ENCODE results near the gene HECTD1.
"Not testable (repeated sequence)": the region's sequence is repeated elsewhere in the genome, so short reads cannot be mapped to it uniquely, and the experiment has no call there.

HECTD1 gene

GRCh38 chr14:31228533-31228932, 20.9 kb upstream of the HECTD1 start:
- no peak for DNase-seq (ENCODE audit: low read depth in 2 of 3, low spot score in 2 of 3)

GRCh38 chr14:31224808-31225207, 17.2 kb upstream of the HECTD1 start:
- no peak for DNase-seq (ENCODE audit: low read depth in 2 of 3, low spot score in 2 of 3)

- no peak for DNase-seq (ENCODE audit: low read depth in 2 of 3, low spot score in 2 of 3)
These were observed 15.7 kb upstream of the HECTD1 start for GRCh38 chr14:31223331-31223730.

GRCh38 chr14:31222834-31223233, 15.2 kb upstream of the HECTD1 start:
- no peak for DNase-seq (ENCODE audit: low read depth in 2 of 3, low spot score in 2 of 3)

GRCh38 chr14:31221266-31221665, 13.7 kb upstream of the HECTD1 start:
- no peak for DNase-seq (ENCODE audit: low read depth in 2 of 3, low spot score in 2 of 3)

GRCh38 chr14:31219169-31219568, 11.6 kb upstream of the HECTD1 start:
- no peak for DNase-seq (ENCODE audit: low read depth in 2 of 3, low spot score in 2 of 3)

- no peak for DNase-seq (ENCODE audit: low read depth in 2 of 3, low spot score in 2 of 3)
These were observed 8.8 kb upstream of the HECTD1 start for GRCh38 chr14:31216359-31216758.

- no peak for DNase-seq (ENCODE audit: low read depth in 2 of 3, low spot score in 2 of 3)
These were observed 5.3 kb upstream of the HECTD1 start for GRCh38 chr14:31212893-31213292.

- DNase-seq (ENCODE audit: low read depth in 2 of 3, low spot score in 2 of 3) = no peak
These were observed 2.0 kb upstream of the HECTD1 start for GRCh38 chr14:31209605-31210004.

GRCh38 chr14:31208546-31209424, 1.2 kb upstream of the HECTD1 start:
- peak in 1 of 3 experiments; percentile 24 for DNase-seq (ENCODE audit: low read depth in 2 of 3, low spot score in 2 of 3)

GRCh38 chr14:31207287-31207754, 272 bp downstream of the HECTD1 start:
- DNase-seq (ENCODE audit: low read depth in 2 of 3, low spot score in 2 of 3) = no peak

GRCh38 chr14:31206536-31207286, 882 bp downstream of the HECTD1 start:
- peak; percentile 27 to 48 (median 31) for DNase-seq (ENCODE audit: low read depth in 2 of 3, low spot score in 2 of 3)

GRCh38 chr14:31205681-31206535, 1.7 kb downstream of the HECTD1 start:
- DNase-seq (ENCODE audit: low read depth in 2 of 3, low spot score in 2 of 3) = no peak

GRCh38 chr14:31204593-31205534, 2.7 kb downstream of the HECTD1 start:
- DNase-seq (ENCODE audit: low read depth in 2 of 3, low spot score in 2 of 3) = no peak

- not testable (repeated sequence) for DNase-seq (ENCODE audit: low read depth in 2 of 3, low spot score in 2 of 3)
These were observed 3.5 kb downstream of the HECTD1 start for GRCh38 chr14:31203899-31204592.

- no peak for DNase-seq (ENCODE audit: low read depth in 2 of 3, low spot score in 2 of 3)
These were observed 4.2 kb downstream of the HECTD1 start for GRCh38 chr14:31203414-31203742.

- no peak for DNase-seq (ENCODE audit: low read depth in 2 of 3, low spot score in 2 of 3)
These were observed 6.5 kb downstream of the HECTD1 start for GRCh38 chr14:31201111-31201510.

GRCh38 chr14:31200702-31200990, 6.9 kb downstream of the HECTD1 start:
- DNase-seq (ENCODE audit: low read depth in 2 of 3, low spot score in 2 of 3) = no peak

- DNase-seq (ENCODE audit: low read depth in 2 of 3, low spot score in 2 of 3) = no peak
These were observed 9.9 kb downstream of the HECTD1 start for GRCh38 chr14:31197671-31198070.
